ENCODE data around the gene TUBGCP3.
"Not testable (repeated sequence)": the region's sequence is repeated elsewhere in the genome, so short reads cannot be mapped to it uniquely, and the experiment has no call there.

DNA sequence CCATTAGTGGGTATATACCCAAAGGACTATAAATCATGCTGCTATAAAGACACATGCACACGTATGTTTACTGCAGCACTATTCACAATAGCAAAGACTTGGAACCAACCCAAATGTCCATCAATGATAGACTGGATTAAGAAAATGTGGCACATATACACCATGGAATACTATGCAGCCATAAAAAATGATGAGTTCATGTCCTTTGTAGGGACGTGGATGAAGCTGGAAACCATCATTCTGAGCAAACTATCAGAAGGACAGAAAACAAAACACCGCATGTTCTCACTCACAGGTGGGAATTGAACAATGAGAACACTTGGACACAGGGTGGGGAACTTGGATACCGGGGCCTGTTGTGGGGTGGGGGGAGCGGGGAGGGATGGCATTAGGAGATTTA lies 39.0 kb downstream of the TUBGCP3 start:
- TF ChIP-seq, protein P1, sequence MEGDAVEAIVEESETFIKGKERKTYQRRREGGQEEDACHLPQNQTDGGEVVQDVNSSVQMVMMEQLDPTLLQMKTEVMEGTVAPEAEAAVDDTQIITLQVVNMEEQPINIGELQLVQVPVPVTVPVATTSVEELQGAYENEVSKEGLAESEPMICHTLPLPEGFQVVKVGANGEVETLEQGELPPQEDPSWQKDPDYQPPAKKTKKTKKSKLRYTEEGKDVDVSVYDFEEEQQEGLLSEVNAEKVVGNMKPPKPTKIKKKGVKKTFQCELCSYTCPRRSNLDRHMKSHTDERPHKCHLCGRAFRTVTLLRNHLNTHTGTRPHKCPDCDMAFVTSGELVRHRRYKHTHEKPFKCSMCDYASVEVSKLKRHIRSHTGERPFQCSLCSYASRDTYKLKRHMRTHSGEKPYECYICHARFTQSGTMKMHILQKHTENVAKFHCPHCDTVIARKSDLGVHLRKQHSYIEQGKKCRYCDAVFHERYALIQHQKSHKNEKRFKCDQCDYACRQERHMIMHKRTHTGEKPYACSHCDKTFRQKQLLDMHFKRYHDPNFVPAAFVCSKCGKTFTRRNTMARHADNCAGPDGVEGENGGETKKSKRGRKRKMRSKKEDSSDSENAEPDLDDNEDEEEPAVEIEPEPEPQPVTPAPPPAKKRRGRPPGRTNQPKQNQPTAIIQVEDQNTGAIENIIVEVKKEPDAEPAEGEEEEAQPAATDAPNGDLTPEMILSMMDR (conservative IDR thresholded peaks at IDR 0.05; ENCODE audit: low read depth in 2 of 2): not testable (repeated sequence)
- TF ChIP-seq POLR2AphosphoS5 (IDR thresholded peaks at IDR 0.05; ENCODE audit: low read depth); JUNB (IDR thresholded peaks at IDR 0.05; ENCODE audit: unreplicated experiment); STAT1 (IDR thresholded peaks at IDR 0.05; ENCODE audit: unreplicated experiment); EZH2 (IDR thresholded peaks at IDR 0.05; ENCODE audit: low read depth, unreplicated experiment); CREB1 (CRISPR knock-in tag; IDR thresholded peaks at IDR 0.05; ENCODE audit: low read depth); EZH2phosphoT487 (IDR thresholded peaks at IDR 0.05; ENCODE audit: unreplicated experiment); ZNF331 (CRISPR knock-in tag; IDR thresholded peaks at IDR 0.05; ENCODE audit: low read depth): not testable (repeated sequence)
- TF ChIP-seq, protein P2, sequence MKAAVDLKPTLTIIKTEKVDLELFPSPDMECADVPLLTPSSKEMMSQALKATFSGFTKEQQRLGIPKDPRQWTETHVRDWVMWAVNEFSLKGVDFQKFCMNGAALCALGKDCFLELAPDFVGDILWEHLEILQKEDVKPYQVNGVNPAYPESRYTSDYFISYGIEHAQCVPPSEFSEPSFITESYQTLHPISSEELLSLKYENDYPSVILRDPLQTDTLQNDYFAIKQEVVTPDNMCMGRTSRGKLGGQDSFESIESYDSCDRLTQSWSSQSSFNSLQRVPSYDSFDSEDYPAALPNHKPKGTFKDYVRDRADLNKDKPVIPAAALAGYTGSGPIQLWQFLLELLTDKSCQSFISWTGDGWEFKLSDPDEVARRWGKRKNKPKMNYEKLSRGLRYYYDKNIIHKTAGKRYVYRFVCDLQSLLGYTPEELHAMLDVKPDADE (IDR thresholded peaks at IDR 0.05): not testable (repeated sequence)
- TF ChIP-seq, protein P3, sequence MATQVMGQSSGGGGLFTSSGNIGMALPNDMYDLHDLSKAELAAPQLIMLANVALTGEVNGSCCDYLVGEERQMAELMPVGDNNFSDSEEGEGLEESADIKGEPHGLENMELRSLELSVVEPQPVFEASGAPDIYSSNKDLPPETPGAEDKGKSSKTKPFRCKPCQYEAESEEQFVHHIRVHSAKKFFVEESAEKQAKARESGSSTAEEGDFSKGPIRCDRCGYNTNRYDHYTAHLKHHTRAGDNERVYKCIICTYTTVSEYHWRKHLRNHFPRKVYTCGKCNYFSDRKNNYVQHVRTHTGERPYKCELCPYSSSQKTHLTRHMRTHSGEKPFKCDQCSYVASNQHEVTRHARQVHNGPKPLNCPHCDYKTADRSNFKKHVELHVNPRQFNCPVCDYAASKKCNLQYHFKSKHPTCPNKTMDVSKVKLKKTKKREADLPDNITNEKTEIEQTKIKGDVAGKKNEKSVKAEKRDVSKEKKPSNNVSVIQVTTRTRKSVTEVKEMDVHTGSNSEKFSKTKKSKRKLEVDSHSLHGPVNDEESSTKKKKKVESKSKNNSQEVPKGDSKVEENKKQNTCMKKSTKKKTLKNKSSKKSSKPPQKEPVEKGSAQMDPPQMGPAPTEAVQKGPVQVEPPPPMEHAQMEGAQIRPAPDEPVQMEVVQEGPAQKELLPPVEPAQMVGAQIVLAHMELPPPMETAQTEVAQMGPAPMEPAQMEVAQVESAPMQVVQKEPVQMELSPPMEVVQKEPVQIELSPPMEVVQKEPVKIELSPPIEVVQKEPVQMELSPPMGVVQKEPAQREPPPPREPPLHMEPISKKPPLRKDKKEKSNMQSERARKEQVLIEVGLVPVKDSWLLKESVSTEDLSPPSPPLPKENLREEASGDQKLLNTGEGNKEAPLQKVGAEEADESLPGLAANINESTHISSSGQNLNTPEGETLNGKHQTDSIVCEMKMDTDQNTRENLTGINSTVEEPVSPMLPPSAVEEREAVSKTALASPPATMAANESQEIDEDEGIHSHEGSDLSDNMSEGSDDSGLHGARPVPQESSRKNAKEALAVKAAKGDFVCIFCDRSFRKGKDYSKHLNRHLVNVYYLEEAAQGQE (IDR thresholded peaks at IDR 0.05; ENCODE audit: unreplicated experiment): not testable (repeated sequence)
